GM18511 (cell line): Measurements from ENCODE around the gene PLBD2.

Experiments used
- ATAC-seq: cut with Tn5 transposase; IDR thresholded peaks from one replicate; pipeline ENCODE4 v1.9.1; 2021; ENCODE audit warnings: mild to moderate bottlenecking, moderate library complexity; ENCODE audit not compliant: unreplicated experiment

PLBD2 gene

DNA sequence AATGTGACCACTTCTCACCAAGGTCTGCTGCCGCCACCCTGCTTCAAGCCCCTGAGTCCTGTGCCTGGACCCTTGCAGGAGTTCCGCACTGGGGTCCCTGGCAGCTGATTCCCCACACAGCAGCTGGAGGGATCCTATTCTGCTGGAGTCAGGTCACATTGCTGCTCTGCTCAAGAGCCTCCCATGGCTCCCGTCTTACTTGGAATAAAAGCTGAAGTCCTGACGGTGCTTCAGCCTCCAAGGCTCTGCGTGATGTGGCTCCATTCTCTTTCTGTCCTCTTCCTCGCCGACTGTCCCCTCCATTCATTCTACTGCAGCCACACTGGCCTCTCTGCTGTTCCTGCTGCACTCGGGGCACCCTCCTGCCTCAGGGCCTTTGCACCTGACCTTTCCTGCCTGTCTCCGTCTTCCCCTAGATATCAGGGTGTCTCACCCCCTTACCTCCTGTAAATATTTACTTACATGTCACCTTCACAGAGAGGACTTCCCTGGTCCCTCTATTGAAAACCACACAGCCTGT is 56.2 kb downstream of the PLBD2 start:
- ATAC-seq: no peak

DNA sequence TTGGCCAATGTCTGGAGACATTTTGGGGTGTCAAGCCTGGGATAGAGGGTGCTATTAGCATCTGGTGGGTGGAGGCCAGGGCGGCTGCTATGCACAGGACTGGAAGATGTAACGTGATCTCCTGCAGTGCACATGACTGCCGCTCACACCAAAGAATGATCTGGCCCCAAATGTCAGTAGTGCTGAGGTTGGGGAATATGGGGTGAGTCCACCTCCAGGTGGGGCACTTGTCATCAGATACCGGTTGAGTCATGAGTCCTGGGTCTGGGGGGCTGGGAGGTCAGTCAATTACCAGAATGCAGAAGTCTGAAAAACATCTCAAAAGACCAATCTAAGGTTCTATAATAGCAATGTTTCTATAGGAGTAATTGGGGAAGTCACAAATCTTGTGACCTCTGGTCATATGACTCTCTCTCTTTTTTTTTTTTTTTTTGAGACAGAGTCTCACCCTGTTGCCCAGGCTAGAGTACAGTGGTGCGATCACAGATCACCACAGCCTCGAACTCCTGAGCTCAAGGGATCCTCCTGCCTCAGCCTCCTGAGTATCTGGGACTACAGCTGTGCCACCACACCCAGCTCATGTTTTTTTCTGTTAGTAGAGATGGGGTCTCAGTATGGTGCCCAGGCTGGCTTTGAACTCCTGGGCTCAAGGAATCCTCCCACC is 57.8 kb downstream of the PLBD2 start:
- ATAC-seq: no peak

DNA sequence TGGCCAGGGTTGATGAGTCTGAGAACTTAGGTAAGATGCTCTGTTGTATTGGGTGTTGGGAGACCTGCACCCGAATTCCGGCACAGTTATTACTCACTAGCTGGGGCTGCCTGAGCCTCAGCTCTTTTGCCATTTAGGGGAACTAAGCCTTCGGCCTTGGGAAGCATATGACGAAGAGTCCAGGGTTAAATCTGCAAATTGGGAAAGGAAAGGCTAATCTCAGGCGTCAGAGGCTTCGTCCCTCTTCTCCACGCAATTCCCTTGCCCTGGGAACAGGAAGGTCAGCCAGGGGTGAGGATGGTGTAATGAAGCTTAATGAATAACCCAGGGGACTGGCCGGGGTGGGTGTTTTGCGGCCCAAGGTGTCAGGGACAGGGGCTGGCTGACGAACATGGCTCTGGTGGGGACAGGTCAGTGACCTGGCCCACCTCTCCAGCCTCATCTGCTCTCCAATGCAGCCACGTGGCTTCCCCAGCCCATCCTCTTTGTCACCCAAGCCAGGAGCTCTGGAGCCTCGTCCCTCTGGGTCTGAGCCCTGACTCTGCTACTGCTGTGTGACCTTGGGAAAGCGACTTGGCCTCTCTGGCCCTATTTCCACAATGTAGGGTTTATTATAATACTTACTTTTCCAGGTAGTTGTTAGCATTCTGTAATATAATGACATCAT is 60.0 kb downstream of the PLBD2 start:
- no peak for ATAC-seq

DNA sequence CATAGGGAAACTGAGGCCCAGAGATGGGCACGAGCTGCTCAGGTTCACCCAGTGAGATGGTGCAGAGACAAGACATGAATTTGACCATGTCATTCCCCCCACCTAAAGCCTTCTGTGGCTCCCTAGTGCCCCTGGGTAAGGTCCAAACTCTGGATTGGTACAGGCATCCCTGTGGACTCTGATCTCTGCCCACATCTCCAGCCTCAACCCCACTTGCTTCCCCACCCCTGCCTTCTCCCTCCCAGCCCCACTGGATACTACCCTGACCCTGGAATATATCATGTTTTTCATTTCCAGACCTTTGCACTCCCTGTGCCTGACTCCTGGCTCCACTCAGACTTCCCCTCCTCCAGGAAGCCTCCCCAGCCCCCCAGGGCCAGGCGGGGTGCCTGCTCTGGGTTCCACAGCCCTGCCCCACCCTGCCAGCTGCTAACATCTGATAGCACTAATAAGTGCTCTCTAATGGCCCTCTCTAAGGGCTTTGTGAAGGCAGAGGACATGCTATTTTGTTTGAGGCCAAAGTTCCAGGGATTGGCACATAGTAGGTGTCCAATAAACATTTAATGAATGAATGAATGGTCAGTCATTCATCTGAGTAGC is 62.7 kb downstream of the PLBD2 start:
- no peak for ATAC-seq

DNA sequence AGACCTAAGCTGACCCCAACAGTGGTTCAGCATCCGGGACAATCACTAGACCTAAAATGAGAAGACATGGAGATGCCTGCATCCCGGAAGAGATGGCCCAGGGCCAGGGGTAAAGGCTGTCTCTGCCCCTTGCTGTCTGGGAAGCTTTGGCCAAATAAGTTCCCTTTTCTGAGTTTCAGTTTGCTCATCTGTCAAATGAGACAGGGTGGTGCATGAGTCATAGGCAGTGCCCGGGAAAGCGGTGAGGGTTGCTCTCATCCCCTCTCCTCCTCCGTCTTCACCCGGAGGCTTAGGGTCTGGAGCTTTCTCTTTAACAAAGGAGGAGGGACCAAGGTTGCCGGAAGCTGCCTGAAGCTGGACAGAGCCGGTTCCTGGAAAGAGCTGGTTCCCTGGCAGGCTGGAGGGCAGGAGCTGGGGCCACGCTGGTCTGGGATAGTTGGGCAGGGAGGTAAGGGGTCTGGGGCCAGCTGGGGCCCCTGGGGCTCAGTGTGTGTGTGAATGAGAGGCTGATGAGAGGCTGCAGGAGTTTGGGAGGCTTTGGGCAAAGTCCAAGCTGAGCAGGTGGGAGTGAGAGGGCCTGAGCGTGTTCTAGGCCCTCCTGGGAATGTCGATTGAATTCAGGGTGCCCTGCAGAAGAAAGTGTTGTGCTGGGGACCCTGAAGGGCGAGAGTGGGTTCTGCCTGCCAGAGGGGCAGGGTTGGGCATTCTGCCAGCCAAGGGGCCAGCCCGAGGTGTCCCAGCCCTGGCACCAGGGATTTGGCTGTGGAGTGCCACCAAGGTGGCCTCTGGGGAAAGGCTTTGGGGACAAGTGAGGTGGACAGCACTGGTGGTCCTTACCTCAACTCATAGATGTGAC is 63.9 kb downstream of the PLBD2 start, which contains the start of gene SDSL:
Gene SDSL, plus strand, starts transcription at position 351 of the 856 bp plus-strand sequence. CDS start 5,603 bp downstream, outside the sequence.
- peak; percentile 86 for ATAC-seq

DNA sequence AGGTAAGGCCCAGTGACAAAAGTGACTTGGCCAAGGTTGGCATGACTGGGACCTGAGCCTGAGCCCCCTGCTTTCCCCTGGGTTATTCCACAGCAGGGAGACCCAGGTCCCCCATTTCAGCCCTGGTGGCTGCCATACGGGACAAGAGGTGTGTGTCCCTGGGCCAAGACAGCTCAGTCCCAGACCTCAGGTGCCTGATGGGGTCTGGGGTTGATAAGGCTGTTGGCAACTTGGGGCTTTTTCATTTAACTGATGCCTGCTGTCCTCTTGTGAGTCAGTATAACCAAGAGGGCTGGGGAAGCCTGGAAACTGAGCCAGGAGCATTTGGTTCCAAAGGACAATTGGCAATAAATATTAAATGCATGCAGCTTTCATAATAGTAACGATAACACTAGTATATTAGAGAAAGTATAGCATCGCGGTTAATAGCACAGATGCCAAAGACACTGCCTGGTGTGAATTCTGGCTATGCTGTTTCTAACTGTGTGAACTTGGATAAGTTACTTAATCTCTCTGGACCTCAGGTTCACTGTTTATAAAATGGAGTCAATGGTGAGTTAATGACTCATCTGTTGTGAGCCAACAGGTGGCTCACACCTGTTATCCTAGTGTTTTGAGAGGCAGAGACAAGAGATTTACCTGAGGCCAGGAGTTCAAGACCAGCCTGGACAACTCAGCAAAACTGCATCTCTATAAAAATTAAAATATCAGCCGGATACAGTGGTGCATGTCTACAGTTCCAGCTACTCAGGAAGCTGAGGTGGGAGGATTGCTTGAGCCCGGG is 64.7 kb downstream of the PLBD2 start:
- no peak for ATAC-seq

DNA sequence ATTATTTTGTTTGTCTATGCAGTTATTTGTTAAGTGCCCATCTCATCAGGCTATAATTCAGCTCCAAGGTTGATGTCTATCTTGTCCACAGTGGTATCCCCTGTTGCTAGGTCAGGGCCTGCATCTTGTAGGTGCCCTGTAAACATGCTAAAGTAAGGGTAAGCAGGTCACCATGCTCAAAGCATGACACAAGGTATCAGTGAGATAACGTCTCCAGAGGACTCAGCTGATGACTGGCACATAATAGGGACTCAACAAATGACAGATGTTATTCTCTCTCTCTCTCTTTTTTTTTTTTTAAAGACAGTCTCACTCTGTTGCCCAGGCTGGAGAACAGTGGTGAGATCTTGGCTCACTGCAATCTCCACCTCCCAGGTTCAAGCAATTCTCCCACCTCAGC is 66.1 kb downstream of the PLBD2 start:
- no peak for ATAC-seq

DNA sequence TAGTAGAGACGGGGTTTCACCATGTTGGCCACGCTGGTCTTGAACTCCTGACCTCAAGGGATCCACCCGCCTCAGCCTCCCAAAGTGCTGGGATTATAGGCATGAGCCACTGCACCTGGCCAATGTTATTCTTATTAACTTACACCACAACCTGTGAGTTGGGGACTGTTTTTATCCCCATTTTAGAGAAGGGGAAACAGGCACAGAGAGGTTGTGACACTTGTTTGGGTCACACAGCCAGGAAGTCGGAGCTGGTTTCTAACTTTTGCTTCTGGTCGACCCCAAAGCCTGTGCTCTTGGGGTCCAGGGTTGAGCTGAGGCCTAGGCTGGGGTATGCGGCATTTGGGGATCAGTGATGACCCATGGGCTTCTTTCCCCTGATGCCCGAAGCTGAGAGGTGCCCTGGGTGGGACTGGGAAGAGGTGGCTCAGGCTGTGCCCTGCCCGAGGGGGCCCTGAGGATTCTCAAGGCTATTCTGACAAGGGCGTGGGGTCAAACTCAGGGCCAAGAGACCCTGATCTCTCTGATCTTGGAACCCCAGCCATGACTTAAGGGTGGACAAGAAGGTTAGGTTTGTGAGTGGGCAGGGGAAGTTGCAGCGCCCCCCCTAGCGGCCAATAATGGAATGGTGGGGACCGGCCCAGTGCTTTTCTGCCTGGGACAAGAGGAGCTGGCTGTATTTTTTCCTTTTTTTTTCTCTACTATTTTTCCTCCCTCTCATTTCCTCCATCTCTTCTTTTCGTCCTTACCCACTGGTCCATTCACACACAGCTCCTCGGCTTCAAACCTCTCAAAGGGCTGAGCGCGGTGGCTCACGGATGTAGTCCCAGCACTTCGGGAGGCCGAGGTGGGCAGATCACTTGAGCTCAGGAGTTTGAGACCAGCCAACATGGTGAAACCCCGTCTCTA is 66.8 kb downstream of the PLBD2 start:
- ATAC-seq: no peak

DNA sequence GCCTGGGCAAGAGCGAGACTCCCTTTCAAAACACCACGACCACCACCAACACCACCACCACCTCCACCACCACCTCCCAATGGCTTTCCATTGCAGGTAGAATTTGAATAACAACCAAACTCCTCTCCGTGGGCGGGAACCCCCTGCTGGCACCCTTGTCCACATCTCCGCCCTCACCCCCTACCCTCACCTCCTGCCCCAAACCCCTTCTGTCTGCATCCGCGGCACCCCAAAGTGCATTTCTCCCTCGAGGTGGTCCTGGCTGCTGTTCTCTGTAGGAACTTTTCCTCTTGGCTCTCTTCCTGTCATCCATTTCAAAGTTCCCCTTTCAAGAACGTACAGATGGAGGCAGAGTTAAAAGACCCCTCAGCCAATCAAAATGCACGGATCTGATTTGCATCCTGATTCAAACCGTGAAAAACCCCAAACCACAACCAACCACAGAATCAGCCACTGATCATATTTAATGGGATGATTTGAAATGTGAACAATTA is 67.6 kb downstream of the PLBD2 start:
- no peak for ATAC-seq

DNA sequence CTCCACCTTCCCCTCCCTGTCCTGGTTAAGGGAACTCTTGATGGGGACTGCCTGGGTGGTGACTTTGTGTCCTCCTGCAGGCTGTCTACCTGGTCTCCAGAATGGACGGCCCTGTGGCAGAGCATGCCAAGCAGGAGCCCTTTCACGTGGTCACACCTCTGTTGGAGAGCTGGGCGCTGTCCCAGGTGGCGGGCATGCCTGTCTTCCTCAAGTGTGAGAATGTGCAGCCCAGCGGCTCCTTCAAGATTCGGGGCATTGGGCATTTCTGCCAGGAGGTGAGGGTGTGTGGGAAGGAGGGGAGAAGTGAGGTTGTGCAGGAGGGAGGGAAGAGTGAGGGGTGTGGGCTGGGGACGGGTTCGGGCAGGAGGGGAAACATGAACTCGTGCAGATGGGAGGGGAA is 69.5 kb downstream of the PLBD2 start:
- no peak for ATAC-seq

DNA sequence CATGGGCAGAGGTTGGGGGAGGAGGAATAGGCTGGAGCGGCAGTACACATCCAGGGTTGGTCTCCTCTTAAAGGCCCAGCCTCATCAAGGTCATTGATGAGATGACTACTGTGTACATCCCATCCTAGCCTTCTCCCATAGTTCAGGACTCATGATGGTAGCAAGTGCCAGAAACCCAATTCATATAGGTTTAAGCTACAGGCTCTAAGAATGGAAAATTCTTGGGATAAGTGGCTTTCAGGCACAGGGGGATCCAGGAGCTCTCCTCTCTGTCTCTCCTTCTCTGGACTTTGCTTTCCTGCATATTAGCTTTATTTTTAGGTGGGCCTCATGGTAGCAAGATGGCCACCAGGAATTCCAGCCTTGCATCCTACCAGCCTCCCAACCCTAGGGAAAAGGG is 70.1 kb downstream of the PLBD2 start:
- ATAC-seq: no peak

DNA sequence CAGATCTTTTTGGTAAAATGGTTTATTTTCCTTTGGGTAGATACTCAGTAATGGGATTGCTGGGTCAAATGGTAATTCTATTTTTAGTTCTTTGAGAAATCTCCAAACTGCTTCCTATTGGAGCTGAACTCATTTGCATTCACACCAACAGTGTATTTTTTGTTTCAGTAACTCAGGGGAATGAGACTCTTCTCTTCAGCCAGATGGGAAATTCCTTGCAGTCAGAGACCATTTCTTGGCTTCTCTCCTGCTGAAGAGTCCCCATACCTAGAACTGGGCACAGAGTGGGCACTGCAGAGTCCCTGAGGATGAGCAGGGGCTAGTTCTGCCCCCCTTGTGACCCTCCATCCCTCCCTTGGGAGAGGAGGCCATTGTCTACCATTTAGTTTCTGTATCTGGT is 74.6 kb downstream of the PLBD2 start:
- no peak for ATAC-seq

DNA sequence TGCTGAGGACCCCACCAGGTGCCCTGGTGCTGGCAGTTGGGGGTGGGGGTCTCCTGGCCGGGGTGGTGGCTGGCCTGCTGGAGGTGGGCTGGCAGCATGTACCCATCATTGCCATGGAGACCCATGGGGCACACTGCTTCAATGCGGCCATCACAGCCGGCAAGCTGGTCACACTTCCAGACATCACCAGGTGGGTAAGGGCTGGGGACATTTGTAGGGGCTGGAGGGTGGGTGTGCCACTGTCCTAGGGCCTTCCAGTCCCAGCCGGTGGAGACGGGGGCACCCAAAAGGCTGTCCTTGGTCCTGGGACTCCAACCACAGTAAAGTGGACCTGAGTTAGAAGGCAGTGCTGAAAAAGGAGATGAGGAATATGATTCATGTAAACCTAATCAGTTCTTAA is 77.0 kb downstream of the PLBD2 start:
- ATAC-seq: no peak

DNA sequence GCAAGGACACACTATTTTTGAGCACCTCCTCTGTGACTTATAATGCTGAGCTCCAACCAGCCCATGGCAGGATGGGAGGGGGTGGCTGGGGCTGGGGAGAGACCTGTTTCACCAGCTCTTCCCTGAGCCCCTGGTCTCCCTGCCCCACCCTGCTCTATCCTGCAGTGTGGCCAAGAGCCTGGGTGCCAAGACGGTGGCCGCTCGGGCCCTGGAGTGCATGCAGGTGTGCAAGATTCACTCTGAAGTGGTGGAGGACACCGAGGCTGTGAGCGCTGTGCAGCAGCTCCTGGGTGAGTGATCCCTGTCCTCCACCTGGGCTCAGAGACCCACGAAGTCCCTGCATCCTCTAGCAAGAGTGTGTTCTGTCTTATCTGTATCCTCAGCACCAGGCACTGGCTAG is 78.2 kb downstream of the PLBD2 start:
- ATAC-seq: no peak

DNA sequence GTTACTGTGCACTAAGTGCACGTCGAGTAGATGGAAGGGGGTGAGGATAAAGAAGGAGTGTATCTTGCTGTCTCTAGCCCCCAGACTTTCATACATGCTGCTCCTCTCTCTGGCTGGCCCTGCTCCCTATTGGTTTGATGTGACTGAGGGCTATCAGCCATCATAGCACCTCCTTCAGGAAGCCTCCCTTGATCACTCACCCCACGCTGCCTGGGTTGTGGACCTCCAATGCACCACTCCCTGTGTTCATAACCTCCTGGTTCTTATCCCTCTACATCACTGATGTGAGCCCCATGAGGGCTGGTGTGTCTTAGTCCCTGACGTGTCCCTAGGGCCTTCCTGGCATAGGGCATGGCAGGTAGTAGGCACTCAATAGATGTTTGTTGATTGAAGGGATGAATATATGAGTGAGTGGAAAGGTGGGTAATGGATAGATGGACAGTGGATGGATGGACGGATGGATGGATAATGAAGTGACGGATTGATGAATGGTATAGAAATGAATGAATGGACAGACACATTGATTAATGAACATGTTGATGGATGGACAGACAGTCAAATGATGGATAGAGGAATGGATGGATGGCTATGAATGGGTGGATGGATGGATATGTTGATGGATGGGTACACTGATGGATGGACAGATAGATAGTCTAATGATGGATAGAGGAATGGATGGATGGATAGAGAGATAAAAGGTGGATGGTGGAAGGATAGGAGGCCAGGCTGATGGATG is 78.8 kb downstream of the PLBD2 start:
- ATAC-seq: no peak

DNA sequence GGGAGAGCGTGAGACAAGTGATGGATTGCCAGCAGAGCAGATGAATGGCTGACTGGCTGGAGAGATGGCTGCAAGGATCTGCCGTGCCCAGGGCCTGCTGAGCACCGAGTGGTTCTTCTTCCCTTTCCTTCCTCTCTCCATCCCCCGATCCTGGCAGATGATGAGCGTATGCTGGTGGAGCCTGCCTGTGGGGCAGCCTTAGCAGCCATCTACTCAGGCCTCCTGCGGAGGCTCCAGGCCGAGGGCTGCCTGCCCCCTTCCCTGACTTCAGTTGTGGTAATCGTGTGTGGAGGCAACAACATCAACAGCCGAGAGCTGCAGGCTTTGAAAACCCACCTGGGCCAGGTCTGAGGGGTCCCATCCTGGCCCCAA is 79.3 kb downstream of the PLBD2 start:
- no peak for ATAC-seq

DNA sequence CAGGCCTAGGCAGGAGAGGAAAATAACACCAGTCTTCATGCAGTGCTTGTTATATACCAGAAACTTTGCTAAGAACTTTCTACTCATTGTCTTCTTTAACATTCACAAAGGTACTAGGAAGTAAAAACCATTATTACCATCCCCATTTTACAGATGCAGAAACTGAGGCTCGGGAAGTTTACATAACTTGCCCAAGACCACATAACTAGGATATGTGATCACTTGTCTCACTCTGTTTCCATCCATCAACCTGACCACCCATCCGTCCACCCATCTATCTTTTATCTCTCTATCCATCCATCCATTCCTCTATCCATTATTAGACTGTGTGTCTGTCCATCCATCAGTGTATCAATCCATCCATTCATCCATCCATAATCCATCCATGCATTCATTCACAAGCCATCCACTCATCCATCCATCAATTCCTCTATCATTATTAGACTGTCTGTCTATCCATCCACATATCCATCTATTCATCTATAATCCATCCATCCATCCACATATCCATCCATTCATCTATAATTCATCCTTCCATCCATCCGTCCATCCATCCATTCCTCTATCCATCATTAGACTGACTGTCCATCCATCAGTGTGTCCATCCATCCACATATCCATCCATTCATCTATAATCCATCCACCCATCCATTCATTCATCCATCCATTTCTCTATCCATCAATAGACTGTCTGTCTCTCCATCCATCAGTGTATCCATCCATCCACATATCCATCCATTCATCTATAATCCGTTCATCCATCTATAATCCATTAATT is 80.3 kb downstream of the PLBD2 start:
- no peak for ATAC-seq

DNA sequence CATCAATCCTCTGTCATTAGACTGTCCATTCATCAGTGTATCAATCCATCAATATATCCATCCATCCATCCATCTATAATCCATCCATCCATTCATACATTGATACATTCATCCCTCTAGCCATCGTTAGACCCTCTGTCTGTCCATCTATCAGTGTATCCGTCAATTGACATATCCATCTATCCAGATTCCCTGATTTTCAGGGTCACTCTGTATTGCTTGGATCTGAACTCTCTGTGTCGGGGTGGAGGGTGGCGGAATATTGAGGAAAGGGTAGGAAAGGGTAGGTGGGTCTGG is 80.9 kb downstream of the PLBD2 start:
- ATAC-seq: no peak
